Naive B cell (primary cell): ENCODE data around the gene CD8B. TPM values are rescaled to one million over a fixed set of nuclear protein-coding genes. Genes with fewer than 3 reads are reported as not detected.
A peak's percentile ranks its signal among the peaks of the same experiment; 100 is the strongest.
"Not testable (repeated sequence)": the region's sequence is repeated elsewhere in the genome, so short reads cannot be mapped to it uniquely, and the experiment has no call there.

Experiments
- ATAC-seq, 2 donors: fragments of 150-1000 bp; cut with Tn5 transposase; 2 replicates each; pipeline ENCODE4 v1.10.0; 2021; ENCODE audit warnings: low read depth in 2 of 2, mild to moderate bottlenecking in 2 of 2, moderate library complexity in 2 of 2
- DNase-seq: peaks from one replicate; pipeline ENCODE4 v3.0.0; 2022
- H3K27ac Mint-ChIP-seq, 6 donors: one replicate each; pipeline ENCODE4 v1.8.0; 2020 to 2022; ENCODE audit warnings: mild to moderate bottlenecking in 6 of 6, mixed read lengths in 6 of 6, moderate library complexity in 5 of 6, inconsistent platforms in 2 of 6
- H3K27me3 Mint-ChIP-seq, 3 donors: one replicate each; pipeline ENCODE4 v1.8.0; 2021 to 2022; ENCODE audit warnings: mixed read lengths in 3 of 3, mild to moderate bottlenecking in 1 of 3
- H3K36me3 Mint-ChIP-seq, 2 donors: one replicate each; pipeline ENCODE4 v1.8.0; 2020 to 2022; ENCODE audit warnings: mixed read lengths in 2 of 2, inconsistent platforms in 1 of 2, mild to moderate bottlenecking in 1 of 2
- H3K4me1 Mint-ChIP-seq, 3 donors: one replicate each; pipeline ENCODE4 v1.8.0; 2020 to 2022; ENCODE audit warnings: mixed read lengths in 3 of 3, inconsistent platforms in 1 of 3, mild to moderate bottlenecking in 1 of 3, moderate library complexity in 1 of 3
- H3K4me3 Mint-ChIP-seq, 8 donors: one replicate each; pipeline ENCODE4 v1.8.0; 2020 to 2022; ENCODE audit warnings: mild to moderate bottlenecking in 8 of 8, mixed read lengths in 8 of 8, moderate library complexity in 8 of 8, inconsistent platforms in 2 of 8
- H3K9me3 Mint-ChIP-seq, 7 donors: one replicate each; pipeline ENCODE4 v1.8.0; 2020 to 2022; ENCODE audit warnings: mixed read lengths in 7 of 7, mild to moderate bottlenecking in 5 of 7, inconsistent platforms in 2 of 7, moderate library complexity in 1 of 7
- polyA plus RNA-seq, 6 donors: library from polyadenylated mRNA; unstranded; fragments of 300-500 nt; fragmentation: Illumina TruSeq; gene quantifications; one replicate each; pipeline ENCODE4 v1.2.3, GENCODE V29; 2021; ENCODE audit warnings: low read depth in 6 of 6

Gene CD8B
- polyA plus RNA-seq: 1 to 10 TPM in 4 of 6 donors, under 1 TPM in 1, not detected in 1; 0.31 to 2.0 (median 1.5) TPM

DNA sequence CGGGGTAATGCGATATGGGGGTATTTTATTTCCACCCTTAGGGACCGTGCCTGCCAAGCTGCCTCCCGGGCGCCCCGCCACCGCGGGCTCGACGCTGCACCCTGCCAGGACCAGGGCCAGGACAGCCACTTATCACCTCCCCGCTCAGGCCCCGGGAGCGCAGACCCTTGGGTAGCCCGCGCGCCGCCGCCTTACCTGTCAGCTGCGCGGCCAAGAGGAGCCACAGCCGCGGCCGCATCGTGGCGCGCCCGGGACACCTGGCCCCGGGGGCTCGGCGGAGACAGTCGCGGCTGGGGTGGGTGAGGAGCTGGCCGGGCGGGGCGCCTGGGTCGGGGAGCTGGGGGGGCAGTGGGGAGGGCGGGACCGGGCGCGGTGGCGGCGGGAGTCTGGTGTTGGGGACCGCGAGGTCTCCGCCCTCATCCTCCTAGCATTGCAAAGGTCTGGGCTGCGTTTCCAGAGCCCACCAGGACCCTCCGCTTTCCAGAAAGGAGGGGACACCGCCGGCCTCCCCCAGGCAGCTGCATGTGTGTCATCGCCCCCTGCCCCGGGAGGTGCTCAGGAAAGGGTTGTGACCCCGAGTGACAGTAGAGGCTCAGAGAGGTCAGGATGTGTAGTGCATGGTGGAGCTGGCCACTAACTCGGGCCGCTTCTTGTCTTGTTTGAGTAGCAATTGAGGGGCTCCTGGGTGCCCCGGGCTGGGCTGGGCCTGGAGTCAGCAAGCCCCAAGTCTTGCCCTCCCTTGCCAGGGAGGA is at the start of gene CD8B:
CD8B (minus strand) TSS at position 259 of the 752 bp plus-strand sequence; CDS start at position 238, 21 bp downstream.
- H3K27me3 Mint-ChIP-seq: peaks cover 0 to 22% (median 7%) of the 10 kb centered on the region in 3 donors
- DNase-seq, ATAC-seq: not testable (repeated sequence)

DNA sequence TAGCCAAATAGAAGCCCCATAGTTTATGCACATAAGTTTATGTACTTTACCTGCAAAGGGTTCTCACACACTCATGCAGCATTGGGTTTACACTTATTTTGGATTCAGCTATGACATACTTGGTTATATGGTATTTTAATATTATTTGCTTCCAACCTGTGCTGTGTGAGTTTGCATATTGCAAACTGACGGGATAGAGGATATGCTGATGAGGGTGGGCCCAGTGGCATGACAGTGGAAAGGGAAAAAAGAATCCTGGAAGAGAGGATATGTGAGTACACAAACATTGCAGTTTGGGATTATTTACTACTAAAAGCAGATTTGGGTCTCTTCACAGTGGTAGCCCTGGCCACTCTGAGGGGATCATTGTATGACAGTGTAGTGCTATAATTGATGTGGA is 44.2 kb upstream of the CD8B start:
- H3K36me3 Mint-ChIP-seq, DNase-seq, ATAC-seq, H3K27me3 Mint-ChIP-seq, H3K9me3 Mint-ChIP-seq, H3K27ac Mint-ChIP-seq, H3K4me1 Mint-ChIP-seq, H3K4me3 Mint-ChIP-seq: not testable (repeated sequence)

More for the DNA sequence above, at the start of gene CD8B:
- H3K4me1 Mint-ChIP-seq, H3K27ac Mint-ChIP-seq, H3K36me3 Mint-ChIP-seq, H3K9me3 Mint-ChIP-seq, H3K4me3 Mint-ChIP-seq: not testable (repeated sequence)

DNA sequence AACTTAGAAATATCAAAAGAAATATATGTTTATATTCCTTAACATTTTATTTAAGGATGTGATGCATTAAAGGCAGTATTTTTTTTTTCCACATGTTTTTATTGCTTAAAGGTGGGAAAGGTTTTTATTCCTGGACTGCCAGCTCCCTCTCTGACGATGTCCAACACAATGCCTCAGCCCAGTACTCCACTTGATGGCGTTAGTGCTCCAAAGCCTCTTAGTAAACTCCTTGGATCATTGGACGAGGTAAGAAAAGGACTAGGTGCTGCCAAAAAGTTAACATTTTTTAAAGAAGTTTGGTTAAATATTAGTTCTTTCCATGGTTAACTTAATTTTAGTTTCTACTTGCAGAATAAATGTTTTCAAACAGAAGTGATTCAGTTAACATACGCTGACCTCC is 39.0 kb upstream of the CD8B start:
- not testable (repeated sequence) for H3K27me3 Mint-ChIP-seq, H3K4me1 Mint-ChIP-seq, DNase-seq, H3K36me3 Mint-ChIP-seq, H3K27ac Mint-ChIP-seq, ATAC-seq, H3K9me3 Mint-ChIP-seq, H3K4me3 Mint-ChIP-seq

DNA sequence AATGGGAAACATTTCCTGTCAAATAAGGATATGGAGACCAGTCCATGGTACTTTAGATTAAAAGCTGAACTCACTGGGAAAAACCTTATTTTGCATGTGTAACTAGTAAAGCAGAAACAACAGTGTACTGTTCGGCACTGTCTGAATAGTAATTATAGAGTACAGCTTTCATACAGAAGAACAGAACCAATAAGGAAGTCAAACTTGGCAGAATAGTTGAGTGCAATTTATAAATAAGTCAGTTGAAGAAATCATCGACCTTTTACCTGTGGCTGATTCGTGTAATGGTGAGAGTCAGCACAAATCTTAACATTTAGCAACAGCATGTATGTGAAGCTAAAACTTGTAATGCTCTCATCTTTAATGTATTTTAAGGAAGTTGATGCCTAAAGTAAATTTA is 24.3 kb upstream of the CD8B start:
- not testable (repeated sequence) for H3K36me3 Mint-ChIP-seq, H3K4me3 Mint-ChIP-seq, DNase-seq, H3K27ac Mint-ChIP-seq, H3K27me3 Mint-ChIP-seq, H3K4me1 Mint-ChIP-seq, H3K9me3 Mint-ChIP-seq
- ATAC-seq: peak in 1 of 2 donors; percentile 88

DNA sequence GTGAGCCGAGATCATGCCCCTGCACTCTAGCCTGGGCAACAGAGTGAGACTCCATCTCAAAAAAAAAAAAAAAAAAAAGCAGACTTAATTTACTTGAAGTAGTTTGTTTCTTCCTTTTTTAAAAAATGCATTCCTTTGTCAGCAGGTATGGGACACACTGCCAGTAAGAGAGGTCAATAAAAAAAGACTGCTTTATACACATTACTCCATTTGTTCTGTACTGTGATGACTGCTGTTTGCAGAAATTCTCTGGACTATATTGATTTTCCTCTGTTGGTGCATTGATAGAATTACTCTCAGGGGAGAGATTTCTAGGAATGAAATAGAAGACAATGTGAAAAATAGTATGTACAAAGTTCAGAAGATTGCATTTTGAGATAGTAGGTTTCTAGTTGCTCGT is 21.2 kb upstream of the CD8B start:
- not testable (repeated sequence) for H3K9me3 Mint-ChIP-seq, H3K4me3 Mint-ChIP-seq, H3K4me1 Mint-ChIP-seq, ATAC-seq, DNase-seq, H3K27ac Mint-ChIP-seq, H3K36me3 Mint-ChIP-seq
- H3K27me3 Mint-ChIP-seq: peaks cover 0 to 10% (median 5%) of the 10 kb centered on the region in 3 donors

DNA sequence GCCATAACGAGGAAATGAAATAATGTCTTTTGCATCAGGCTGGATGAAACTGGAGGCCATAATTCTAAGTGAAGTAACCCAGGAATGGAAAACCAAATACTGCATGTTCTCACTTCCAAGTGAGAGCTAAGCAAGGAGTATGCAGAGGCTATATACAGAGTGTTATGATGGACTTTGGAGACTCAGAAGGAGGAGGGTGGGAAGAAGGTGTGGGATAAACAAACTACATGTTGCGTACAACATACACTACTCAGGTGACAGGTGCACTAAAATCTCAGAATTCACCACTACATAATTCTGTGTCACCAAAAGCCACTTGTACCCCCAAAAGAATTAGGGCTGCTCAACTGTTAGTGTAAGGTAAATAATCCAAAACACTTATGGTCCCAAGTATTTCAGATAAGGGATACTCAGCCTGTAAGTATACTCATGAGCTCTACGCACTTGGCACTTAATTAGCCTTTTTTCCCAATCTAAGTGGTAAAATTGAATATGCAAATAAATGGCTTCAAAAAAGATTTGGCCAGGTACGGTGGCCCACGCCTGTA is 20.5 kb upstream of the CD8B start:
- H3K36me3 Mint-ChIP-seq, ATAC-seq, H3K27ac Mint-ChIP-seq, H3K4me1 Mint-ChIP-seq, DNase-seq, H3K4me3 Mint-ChIP-seq, H3K9me3 Mint-ChIP-seq: not testable (repeated sequence)
- peaks cover 0 to 10% (median 5%) of the 10 kb centered on the region in 3 donors for H3K27me3 Mint-ChIP-seq

DNA sequence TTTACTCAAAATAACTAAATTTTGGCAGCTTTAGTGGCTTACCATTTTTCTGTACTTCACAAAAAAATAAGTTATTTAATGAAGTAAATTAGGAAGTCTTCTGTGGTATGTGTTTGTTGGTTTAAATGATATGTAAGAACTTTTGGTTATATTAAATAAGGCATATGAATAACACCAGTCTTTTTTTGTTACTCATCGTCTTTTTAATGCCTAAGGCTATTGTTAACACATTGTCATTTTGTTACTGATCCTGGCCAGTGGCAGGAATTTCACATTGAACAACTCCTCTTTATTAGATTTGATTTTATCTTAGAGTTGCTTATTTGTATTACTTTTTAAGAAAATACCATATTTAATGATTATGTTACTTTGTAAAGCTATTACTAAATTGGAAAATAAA is 17.3 kb upstream of the CD8B start:
- not testable (repeated sequence) for H3K4me1 Mint-ChIP-seq, H3K27ac Mint-ChIP-seq, H3K9me3 Mint-ChIP-seq, DNase-seq, ATAC-seq, H3K36me3 Mint-ChIP-seq, H3K4me3 Mint-ChIP-seq
- peaks cover 9 to 17% (median 13%) of the 10 kb centered on the region in 3 donors for H3K27me3 Mint-ChIP-seq

DNA sequence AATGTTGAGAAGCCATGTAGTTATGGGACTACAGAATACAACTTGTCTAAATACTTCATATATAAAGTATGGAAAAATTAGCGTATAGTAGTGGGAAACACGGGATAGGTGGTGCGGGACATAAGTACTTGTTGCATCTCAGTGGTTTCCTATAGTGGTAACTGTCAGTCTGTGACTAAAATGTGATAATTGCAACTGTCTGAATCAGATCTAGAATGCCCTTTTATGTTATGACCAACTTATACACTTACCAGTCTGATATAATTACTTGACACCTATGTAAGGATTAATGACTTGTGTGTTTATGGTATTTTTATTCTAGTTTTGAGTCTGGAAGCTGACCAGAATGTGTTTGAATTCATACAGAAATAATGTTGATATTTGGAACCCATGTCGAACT is 9.3 kb upstream of the CD8B start:
- not testable (repeated sequence) for DNase-seq, H3K27me3 Mint-ChIP-seq, ATAC-seq, H3K9me3 Mint-ChIP-seq, H3K4me1 Mint-ChIP-seq, H3K36me3 Mint-ChIP-seq, H3K27ac Mint-ChIP-seq, H3K4me3 Mint-ChIP-seq

DNA sequence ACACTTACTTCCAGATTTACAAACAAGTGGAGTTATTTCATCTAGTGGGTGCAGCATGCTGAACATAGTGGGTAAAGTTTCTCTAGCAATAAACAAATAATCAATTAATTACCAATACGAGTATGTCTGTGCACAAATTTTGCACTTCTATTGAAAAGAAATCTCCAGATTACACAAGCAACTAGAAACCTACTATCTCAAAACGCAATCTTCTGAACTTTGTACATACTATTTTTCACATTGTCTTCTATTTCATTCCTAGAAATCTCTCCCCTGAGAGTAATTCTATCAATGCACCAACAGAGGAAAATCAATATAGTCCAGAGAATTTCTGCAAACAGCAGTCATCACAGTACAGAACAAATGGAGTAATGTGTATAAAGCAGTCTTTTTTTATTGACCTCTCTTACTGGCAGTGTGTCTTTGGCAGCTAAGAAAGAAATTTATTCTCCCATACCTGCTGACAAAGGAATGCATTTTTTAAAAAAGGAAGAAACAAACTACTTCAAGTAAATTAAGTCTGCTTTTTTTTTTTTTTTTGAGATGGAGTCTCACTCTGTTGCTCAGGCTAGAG is 7.3 kb upstream of the CD8B start:
- not testable (repeated sequence) for ATAC-seq, H3K9me3 Mint-ChIP-seq, DNase-seq, H3K27ac Mint-ChIP-seq, H3K4me3 Mint-ChIP-seq, H3K4me1 Mint-ChIP-seq, H3K36me3 Mint-ChIP-seq
- peaks cover 0 to 11% (median 0%) of the 10 kb centered on the region in 3 donors for H3K27me3 Mint-ChIP-seq

DNA sequence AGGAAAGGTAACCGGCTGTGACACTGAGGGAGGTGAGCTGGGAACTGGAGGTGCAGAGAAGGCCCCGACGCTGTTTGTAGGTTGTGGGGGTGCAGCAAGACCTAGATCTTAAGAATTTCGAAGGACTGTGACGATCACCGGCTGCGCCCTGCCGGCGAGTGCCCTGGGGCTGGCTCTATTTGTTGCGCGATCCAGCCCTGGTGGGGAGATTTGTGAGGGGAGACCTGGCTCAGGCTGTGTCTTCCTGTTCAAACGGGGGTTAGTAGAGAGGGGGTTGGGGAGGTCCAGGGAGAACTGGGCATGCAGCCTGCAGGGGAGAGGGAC is 656 bp upstream of the CD8B start:
- H3K9me3 Mint-ChIP-seq, H3K4me3 Mint-ChIP-seq, ATAC-seq, H3K4me1 Mint-ChIP-seq, DNase-seq, H3K27ac Mint-ChIP-seq, H3K36me3 Mint-ChIP-seq: not testable (repeated sequence)
- peaks cover 0 to 22% (median 7%) of the 10 kb centered on the region in 3 donors for H3K27me3 Mint-ChIP-seq

DNA sequence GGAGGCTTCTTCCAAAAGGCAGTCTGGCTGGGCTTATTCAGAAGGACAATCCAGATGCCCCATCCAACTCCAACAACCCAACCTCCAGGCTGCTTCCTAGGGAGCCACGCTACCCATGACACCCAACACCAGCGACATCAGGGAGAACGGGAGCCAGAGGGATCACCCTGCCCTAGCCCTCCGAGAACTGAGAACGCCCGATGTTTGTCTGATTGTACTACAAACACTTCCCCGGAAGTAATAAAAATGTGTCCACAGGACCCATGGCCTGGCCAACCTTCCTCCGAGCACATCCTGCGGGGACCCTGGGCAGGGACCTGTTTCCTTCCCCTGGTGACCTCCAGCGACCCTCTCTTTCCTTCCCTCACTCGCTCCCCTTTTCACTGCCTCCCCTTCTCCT is 511 bp downstream of the CD8B start:
- ATAC-seq, H3K4me3 Mint-ChIP-seq, H3K27ac Mint-ChIP-seq, H3K9me3 Mint-ChIP-seq, H3K36me3 Mint-ChIP-seq, H3K4me1 Mint-ChIP-seq, DNase-seq: not testable (repeated sequence)
- peaks cover 0 to 22% (median 7%) of the 10 kb centered on the region in 3 donors for H3K27me3 Mint-ChIP-seq

DNA sequence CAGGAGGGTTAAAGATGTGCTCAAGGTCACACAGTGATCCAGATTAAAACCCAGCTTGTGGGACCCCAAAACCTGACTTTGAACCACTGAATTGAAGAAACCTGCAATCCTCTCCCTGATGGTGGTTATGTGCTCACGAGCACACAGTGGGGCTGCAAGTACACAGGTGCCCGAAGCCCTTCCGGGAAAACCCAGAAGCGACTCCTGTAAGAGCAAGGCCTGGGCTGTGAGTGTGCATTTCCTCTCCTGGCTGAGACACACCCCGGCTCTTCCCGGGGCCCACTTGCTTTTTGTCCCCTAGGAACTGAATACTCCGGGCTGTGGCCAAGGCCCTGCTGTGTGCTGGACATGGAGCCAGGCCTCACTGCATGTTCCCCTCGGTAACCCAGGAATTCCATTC is 1.1 kb downstream of the CD8B start:
- H3K27ac Mint-ChIP-seq, H3K4me1 Mint-ChIP-seq, ATAC-seq, H3K36me3 Mint-ChIP-seq, H3K9me3 Mint-ChIP-seq, H3K4me3 Mint-ChIP-seq, DNase-seq: not testable (repeated sequence)
- H3K27me3 Mint-ChIP-seq: peaks cover 0 to 22% (median 7%) of the 10 kb centered on the region in 3 donors

DNA sequence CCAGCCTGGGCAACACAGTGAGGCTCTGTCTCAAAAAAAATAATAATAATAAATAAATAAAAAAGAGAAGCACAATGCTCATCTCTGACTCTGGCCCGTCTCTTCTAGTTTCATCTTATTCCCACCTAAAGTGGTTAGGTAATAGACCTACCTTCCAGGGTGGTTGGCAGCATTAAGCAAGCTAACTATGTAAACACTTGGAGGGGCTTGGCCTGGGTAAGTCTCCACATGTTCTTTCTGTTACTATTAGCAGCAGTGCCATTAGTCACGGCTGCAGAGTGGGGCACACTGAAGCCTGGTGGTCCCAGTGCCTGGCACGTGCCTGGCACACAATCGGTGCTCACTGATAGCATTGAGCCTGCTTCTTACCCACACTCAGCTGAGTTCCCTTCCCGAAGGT is 4.0 kb downstream of the CD8B start:
- H3K4me1 Mint-ChIP-seq, H3K27ac Mint-ChIP-seq, H3K36me3 Mint-ChIP-seq, H3K9me3 Mint-ChIP-seq, DNase-seq, H3K4me3 Mint-ChIP-seq, ATAC-seq: not testable (repeated sequence)
- H3K27me3 Mint-ChIP-seq: peaks cover 0 to 16% (median 7%) of the 10 kb centered on the region in 3 donors

DNA sequence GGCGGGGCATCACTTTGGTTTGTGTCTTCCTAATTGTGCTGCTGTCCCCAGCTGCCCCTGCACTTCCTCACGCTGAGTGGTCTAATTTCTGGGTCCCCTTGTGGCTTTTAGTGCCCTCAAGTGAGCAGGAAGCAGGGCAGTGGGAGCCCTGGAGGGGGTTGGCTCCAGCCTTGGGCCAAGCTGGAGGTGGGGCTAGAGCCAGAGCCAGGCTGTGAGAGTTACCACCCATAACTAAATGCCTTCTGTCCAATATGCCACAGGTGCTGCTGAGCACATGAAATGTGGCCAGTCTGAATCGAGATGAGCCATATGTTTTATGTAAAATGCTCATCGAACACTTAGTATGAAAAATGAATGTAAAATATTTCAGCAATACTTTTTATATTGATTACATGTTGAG is 5.2 kb downstream of the CD8B start:
- H3K4me1 Mint-ChIP-seq, H3K9me3 Mint-ChIP-seq, H3K27ac Mint-ChIP-seq, DNase-seq, H3K4me3 Mint-ChIP-seq, H3K36me3 Mint-ChIP-seq, ATAC-seq: not testable (repeated sequence)
- peaks cover 2 to 15% (median 5%) of the 10 kb centered on the region in 3 donors for H3K27me3 Mint-ChIP-seq
